ENCODE data around the gene RNF208.

The RNF208 gene

GRCh38 chr9:137191245-137191644 is 30.8 kb downstream of the RNF208 start:
- H3K27me3 ChIP-seq (ENCODE audit: low read length): no peaks in the 10 kb centered on the region
- H3K4me2 ChIP-seq (ENCODE audit: low read depth, low read length, poor library complexity, severe bottlenecking): no peak overlapping the region
- no peak for TF ChIP-seq CTCF (IDR thresholded peaks at IDR 0.05; ENCODE audit: insufficient read depth, low read length, poor library complexity, severe bottlenecking)
- TF ChIP-seq EZH2phosphoT487 (conservative IDR thresholded peaks at IDR 0.05; ENCODE audit: low read length): no peak
- no peaks in the 10 kb centered on the region for H3K9me3 ChIP-seq (ENCODE audit: insufficient read depth, low read length)
- no peaks in the 10 kb centered on the region for H3F3A ChIP-seq (ENCODE audit: insufficient read depth)
- no peaks in the 10 kb centered on the region for H3K36me3 ChIP-seq (ENCODE audit: low read length)
- H4K20me1 ChIP-seq (ENCODE audit: low read depth, low read length): no peaks in the 10 kb centered on the region
- peaks cover 20% of the 10 kb centered on the region for H3K79me2 ChIP-seq (ENCODE audit: insufficient read depth, low read length)
- H3K27ac ChIP-seq (ENCODE audit: low read depth, low read length): no peak overlapping the region
- no peaks in the 10 kb centered on the region for H3K9me2 ChIP-seq (replicated peaks; ENCODE audit: insufficient read depth, low read length)
- no peak overlapping the region for H3K9ac ChIP-seq (ENCODE audit: low read length)
- no peak overlapping the region for H2AFZ ChIP-seq (ENCODE audit: low read depth, low read length, severe bottlenecking)
- no peak overlapping the region for H3K4me3 ChIP-seq (ENCODE audit: insufficient read depth, low read length, poor library complexity, severe bottlenecking)

- H2AFZ ChIP-seq (ENCODE audit: low read depth, low read length, severe bottlenecking): no peak overlapping the region
- H3K9ac ChIP-seq (ENCODE audit: low read length): peak overlapping the region; percentile 97; the same call in 1 of the 2 replicates
- H3K9me2 ChIP-seq (replicated peaks; ENCODE audit: insufficient read depth, low read length): no peaks in the 10 kb centered on the region
- H3K36me3 ChIP-seq (ENCODE audit: low read length): no peaks in the 10 kb centered on the region
- no peaks in the 10 kb centered on the region for H3K9me3 ChIP-seq (ENCODE audit: insufficient read depth, low read length)
- H3K27me3 ChIP-seq (ENCODE audit: low read length): no peaks in the 10 kb centered on the region
- H3F3A ChIP-seq (ENCODE audit: insufficient read depth): no peaks in the 10 kb centered on the region
- H3K4me3 ChIP-seq (ENCODE audit: insufficient read depth, low read length, poor library complexity, severe bottlenecking): no peak overlapping the region
- H4K20me1 ChIP-seq (ENCODE audit: low read depth, low read length): no peaks in the 10 kb centered on the region
- no peak for TF ChIP-seq EZH2phosphoT487 (conservative IDR thresholded peaks at IDR 0.05; ENCODE audit: low read length)
- TF ChIP-seq CTCF (IDR thresholded peaks at IDR 0.05; ENCODE audit: insufficient read depth, low read length, poor library complexity, severe bottlenecking): no peak
- peaks cover 20% of the 10 kb centered on the region for H3K79me2 ChIP-seq (ENCODE audit: insufficient read depth, low read length)
- no peak overlapping the region for H3K27ac ChIP-seq (ENCODE audit: low read depth, low read length)
- peak overlapping the region; percentile 60 for H3K4me2 ChIP-seq (ENCODE audit: low read depth, low read length, poor library complexity, severe bottlenecking)
These were observed 31.7 kb downstream of the RNF208 start for GRCh38 chr9:137190315-137190856.

GRCh38 chr9:137189297-137190295 is 32.4 kb downstream of the RNF208 start:
- H3K4me2 ChIP-seq (ENCODE audit: low read depth, low read length, poor library complexity, severe bottlenecking): peak overlapping the region; percentile 60
- H3K36me3 ChIP-seq (ENCODE audit: low read length): no peaks in the 10 kb centered on the region
- TF ChIP-seq EZH2phosphoT487 (conservative IDR thresholded peaks at IDR 0.05; ENCODE audit: low read length): no peak
- TF ChIP-seq CTCF (IDR thresholded peaks at IDR 0.05; ENCODE audit: insufficient read depth, low read length, poor library complexity, severe bottlenecking): peak; percentile 16

More at GRCh38 chr9:137189297-137190295, 32.4 kb downstream of the RNF208 start:
- H3K9ac ChIP-seq (ENCODE audit: low read length): peak overlapping the region; percentile 97
- no peaks in the 10 kb centered on the region for H3F3A ChIP-seq (ENCODE audit: insufficient read depth)
- H3K9me3 ChIP-seq (ENCODE audit: insufficient read depth, low read length): no peaks in the 10 kb centered on the region
- peaks cover 20% of the 10 kb centered on the region for H3K79me2 ChIP-seq (ENCODE audit: insufficient read depth, low read length)
- H3K4me3 ChIP-seq (ENCODE audit: insufficient read depth, low read length, poor library complexity, severe bottlenecking): peak overlapping the region; percentile 96
- H4K20me1 ChIP-seq (ENCODE audit: low read depth, low read length): no peaks in the 10 kb centered on the region
- no peaks in the 10 kb centered on the region for H3K27me3 ChIP-seq (ENCODE audit: low read length)
- H3K27ac ChIP-seq (ENCODE audit: low read depth, low read length): peak overlapping the region; percentile 85
- H3K9me2 ChIP-seq (replicated peaks; ENCODE audit: insufficient read depth, low read length): no peaks in the 10 kb centered on the region
- H2AFZ ChIP-seq (ENCODE audit: low read depth, low read length, severe bottlenecking): no peak overlapping the region
